ENCODE measurements around the gene SHISA9. TPM values are rescaled to one million over a fixed set of nuclear protein-coding genes. Genes with fewer than 3 reads are reported as not detected.

Gene SHISA9
- polyA plus RNA-seq, 1 of the 3 experiments (the other 2 are of a cell fraction) = 0.02 TPM

- TF ChIP-seq EP300 (IDR thresholded peaks at IDR 0.05; ENCODE audit: borderline replicate concordance in 1 of 2, low read depth in 1 of 2, low read length in 1 of 2) (no peak), FOSL2 (IDR thresholded peaks at IDR 0.05; ENCODE audit: borderline replicate concordance, low read depth) (no peak), POLR2AphosphoS5 (IDR thresholded peaks at IDR 0.05; ENCODE audit: low read depth, low read length) (no peak), REST (IDR thresholded peaks at IDR 0.05; ENCODE audit: low read depth, low read length) (no peak), SMC3 (IDR thresholded peaks at IDR 0.05; ENCODE audit: low read depth, low read length) (no peak), GABPA (IDR thresholded peaks at IDR 0.05; ENCODE audit: low read depth) (no peak), FOXJ3 (CRISPR knock-in tag; IDR thresholded peaks at IDR 0.05) (no peak), EZH2phosphoT487 (IDR thresholded peaks at IDR 0.05; ENCODE audit: borderline replicate concordance, low read depth) (no peak), TAF1 (IDR thresholded peaks at IDR 0.05; ENCODE audit: borderline replicate concordance, low read depth, low read length) (no peak), YY1 (IDR thresholded peaks at IDR 0.05; ENCODE audit: low read depth) (no peak), RCOR1 (IDR thresholded peaks at IDR 0.05; ENCODE audit: low read length) (no peak), MEF2A (IDR thresholded peaks at IDR 0.05; ENCODE audit: borderline replicate concordance, low read depth) (no peak), FOXM1 (IDR thresholded peaks at IDR 0.05; ENCODE audit: low read depth) (no peak)
These were observed 129.4 kb downstream of the SHISA9 start (continued) for GRCh38 chr16:13030769-13031168.

GRCh38 chr16:13032911-13033310 is 131.5 kb downstream of the SHISA9 start:
- Histone ChIP-seq H2AFZ (ENCODE audit: low read depth) (no peak overlapping the region), H3K9me2 (no peaks in the 10 kb centered on the region), H3K4me1 (ENCODE audit: control insufficient read depth in 1 of 2, insufficient read depth in 2 of 2, low read depth in 1 of 2, low read length in 1 of 2) (no peaks in the 10 kb centered on the region), H3K9ac (no peak overlapping the region), H3F3A (replicated peaks; ENCODE audit: insufficient read depth) (no peaks in the 10 kb centered on the region), H3K27ac (ENCODE audit: low read depth in 2 of 2, low read length in 1 of 2) (no peak overlapping the region), H3K79me2 (ENCODE audit: insufficient read depth) (no peaks in the 10 kb centered on the region), H3K9me3 (no peaks in the 10 kb centered on the region), H3K36me3 (replicated peaks in 1 of 2; ENCODE audit: control insufficient read depth in 1 of 2, insufficient read depth in 2 of 2, low read length in 1 of 2) (no peaks in the 10 kb centered on the region), H3K4me3 (ENCODE audit: low read depth in 2 of 2, low read length in 1 of 2) (no peak overlapping the region), H3K27me3 (ENCODE audit: insufficient read depth) (no peaks in the 10 kb centered on the region), H4K20me1 (ENCODE audit: insufficient read depth) (no peaks in the 10 kb centered on the region), H3K4me2 (no peak overlapping the region)
- CTCF ChIA-PET = no interaction called here
- no peak for DNase-seq
- POLR2A ChIA-PET = no interaction called here
- TF ChIP-seq MEF2A (IDR thresholded peaks at IDR 0.05; ENCODE audit: borderline replicate concordance, low read depth) = no peak
- no peak for TF ChIP-seq ELF1 (IDR thresholded peaks at IDR 0.05)
- TF ChIP-seq FOXM1 (IDR thresholded peaks at IDR 0.05; ENCODE audit: low read depth) = no peak
- no peak for TF ChIP-seq ZBTB33 (IDR thresholded peaks at IDR 0.05; ENCODE audit: borderline replicate concordance, low read depth)
- TF ChIP-seq TAF1 (IDR thresholded peaks at IDR 0.05; ENCODE audit: borderline replicate concordance, low read depth, low read length) = no peak
- 15% methylated on average over 5 of the region's 5 CpGs for WGBS (ENCODE audit: low lambda C conversion rate)

All from SK-N-SH (cell line).